ENCODE data around the gene MICA. TPM values are rescaled to one million over a fixed set of nuclear protein-coding genes. Genes with fewer than 3 reads are reported as not detected.

MICA gene
- total and polyA plus RNA-seq, 9 of the 15 experiments (the other 6 are each of a cell fraction or from before 2014, with no cell fraction given), result 11.8 to 24.6 (median 16.7) TPM

- TF ChIP-seq ZNF609 (CRISPR knock-in tag; IDR thresholded peaks at IDR 0.05; ENCODE audit: borderline replicate concordance) (no peak), E2F8 (IDR thresholded peaks at IDR 0.05; ENCODE audit: low read depth, partially characterized antibody) (no peak), BRD9 (IDR thresholded peaks at IDR 0.05; ENCODE audit: low read depth, partially characterized antibody) (no peak)
These were observed 17.3 kb upstream of the MICA start (continued) for GRCh38 chr6:31386099-31386498.
